CD4-positive, alpha-beta T cell (primary cell): ENCODE measurements around the gene ASB8. TPM values are rescaled to one million over a fixed set of nuclear protein-coding genes. Genes with fewer than 3 reads are reported as not detected.

ENCODE experiments used
- ATAC-seq: fragments of 200-7000 bp; cut with Tn5 transposase; one replicate; pipeline ENCODE4 v1.10.0; 2022; ENCODE audit warnings: mild to moderate bottlenecking; ENCODE audit not compliant: poor library complexity
- CTCF ChIA-PET: fragments of 350-600 bp; sonication (Branson Sonifier 250); formaldehyde crosslinking; loops from one replicate; lab custom pipeline; 2021; ENCODE audit warnings: antibody characterized with exemption, inconsistent platforms; lab: Charles Lee
- POLR2A ChIA-PET: fragments of 350-600 bp; sonication (Branson Sonifier 250); formaldehyde crosslinking; loops from one replicate; lab custom pipeline; 2021; ENCODE audit warnings: antibody characterized with exemption, inconsistent platforms; lab: Charles Lee
- DNase-seq, 14 experiments: peaks; one replicate each; pipeline ENCODE4 v3.0.0-alpha.2; 2013 to 2020; ENCODE audit warnings: mixed read lengths in 2 of 14
- H3K27ac ChIP-seq, 2 donors: one replicate each; pipeline versions ENCODE4 v1.5.1 to v1.7.0; 2013; ENCODE audit warnings: low read length in 2 of 2, low read depth in 1 of 2, mild to moderate bottlenecking in 1 of 2
- H3K27me3 ChIP-seq, 2 experiments: 1 replicate in 1 of 2; 2 replicates in 1 of 2; pipeline versions ENCODE4 v1.6.1 to v1.7.0; 2013; ENCODE audit warnings: low read length in 2 of 2, control low read depth in 1 of 2, mild to moderate bottlenecking in 1 of 2, moderate library complexity in 1 of 2; ENCODE audit not compliant: insufficient read depth in 2 of 2, control insufficient read depth in 1 of 2
- H3K36me3 ChIP-seq: one replicate; pipeline ENCODE4 v1.6.1; 2013; ENCODE audit warnings: low read length, control low read depth; ENCODE audit not compliant: insufficient read depth
- H3K4me1 ChIP-seq: one replicate; pipeline ENCODE4 v1.6.1; 2013; ENCODE audit warnings: low read length, control low read depth; ENCODE audit not compliant: insufficient read depth
- H3K4me3 ChIP-seq: one replicate; pipeline ENCODE4 v1.5.1; 2013; ENCODE audit warnings: mild to moderate bottlenecking, low read length, moderate library complexity
- H3K9me3 ChIP-seq, 2 experiments: 1 replicate in 1 of 2; 2 replicates in 1 of 2; pipeline versions ENCODE4 v1.6.1 to v1.7.0; 2013; ENCODE audit warnings: low read length in 2 of 2, mild to moderate bottlenecking in 2 of 2, control low read depth in 1 of 2, moderate library complexity in 1 of 2; ENCODE audit not compliant: control insufficient read depth in 1 of 2, insufficient read depth in 1 of 2
- H3K27ac Mint-ChIP-seq: one replicate; pipeline ENCODE4 v1.8.0; 2020; ENCODE audit warnings: mixed read lengths
- H3K27me3 Mint-ChIP-seq: one replicate; pipeline ENCODE4 v1.8.0; 2021; ENCODE audit warnings: mixed read lengths
- H3K36me3 Mint-ChIP-seq: one replicate; pipeline ENCODE4 v1.8.0; 2021; ENCODE audit warnings: low read depth, mixed read lengths
- H3K4me1 Mint-ChIP-seq: one replicate; pipeline ENCODE4 v1.8.0; 2021; ENCODE audit warnings: low read depth, mixed read lengths
- H3K4me3 Mint-ChIP-seq: one replicate; pipeline ENCODE4 v1.8.0; 2020; ENCODE audit warnings: mild to moderate bottlenecking, mixed read lengths
- H3K9me3 Mint-ChIP-seq: one replicate; pipeline ENCODE4 v1.8.0; 2020; ENCODE audit warnings: mixed read lengths
- intact Hi-C, 2 experiments: fragments of 100-400 bp; cut with DNase I in 1 of 2; cut with micrococcal nuclease in 1 of 2; formaldehyde crosslinking; loops; one replicate each; pipeline versions ENCODE4 v1.15.1 to v1.9.0; 2023 to 2025; cut with DNase I, micrococcal nuclease
- total RNA-seq, 174 experiments: library from RNA in 2 of 174; stranded (reverse) in 2 of 174; gene quantifications; one replicate each; pipeline ENCODE4 v1.2.3 and lab custom pipeline; 2021 to 2026
- TF ChIP-seq, protein P1 (sequence below): fragments of 200-600 bp; IDR thresholded peaks from one replicate; pipeline ENCODE4 v1.8.0; 2022; ENCODE audit warnings: antibody characterized with exemption, mild to moderate bottlenecking

The ASB8 gene
- total RNA-seq, 2 experiments from 2014 or later, result 50.9 TPM

DNA sequence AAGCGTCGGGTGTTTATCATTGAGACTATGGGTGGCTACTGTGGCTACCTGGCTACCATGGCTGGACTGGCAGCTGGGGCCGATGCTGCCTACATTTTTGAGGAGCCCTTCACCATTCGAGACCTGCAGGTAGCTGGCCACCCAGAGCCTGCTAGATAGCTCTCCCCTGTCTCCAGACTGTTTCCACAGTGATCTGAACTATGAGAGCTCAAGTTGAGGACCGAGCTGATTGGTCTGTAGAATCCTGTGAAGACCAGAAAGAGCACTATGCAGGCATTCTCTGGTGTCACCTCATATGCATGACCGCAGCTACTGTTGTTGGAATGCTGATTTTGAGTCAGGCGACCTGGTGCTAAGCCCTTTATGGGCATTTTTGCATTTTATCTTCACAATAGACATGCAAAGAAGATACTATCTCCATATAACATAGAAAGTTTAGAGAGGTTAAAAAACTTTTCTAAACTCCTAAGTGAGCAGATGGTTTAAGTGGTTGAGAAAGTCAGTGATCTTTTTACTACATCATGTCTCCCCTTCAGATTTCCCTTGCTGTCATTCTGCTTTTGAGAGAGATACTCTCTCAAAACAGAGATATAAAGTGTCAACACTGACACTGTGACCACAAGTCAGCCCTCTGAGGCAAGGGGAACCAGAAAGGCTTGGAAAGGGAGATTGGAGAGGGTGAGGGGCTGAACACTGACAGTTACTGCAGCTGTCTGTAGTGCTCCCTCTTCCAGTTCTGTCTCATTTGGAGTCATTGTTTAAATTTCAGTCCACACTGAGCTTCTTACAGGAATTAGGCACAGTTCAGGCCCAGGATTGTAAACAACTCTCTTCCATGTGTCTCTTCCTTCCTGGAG lies 14.3 kb downstream of the ASB8 start:
- no peaks in the 10 kb centered on the region for H3K27me3 ChIP-seq
- TF ChIP-seq, protein P1, sequence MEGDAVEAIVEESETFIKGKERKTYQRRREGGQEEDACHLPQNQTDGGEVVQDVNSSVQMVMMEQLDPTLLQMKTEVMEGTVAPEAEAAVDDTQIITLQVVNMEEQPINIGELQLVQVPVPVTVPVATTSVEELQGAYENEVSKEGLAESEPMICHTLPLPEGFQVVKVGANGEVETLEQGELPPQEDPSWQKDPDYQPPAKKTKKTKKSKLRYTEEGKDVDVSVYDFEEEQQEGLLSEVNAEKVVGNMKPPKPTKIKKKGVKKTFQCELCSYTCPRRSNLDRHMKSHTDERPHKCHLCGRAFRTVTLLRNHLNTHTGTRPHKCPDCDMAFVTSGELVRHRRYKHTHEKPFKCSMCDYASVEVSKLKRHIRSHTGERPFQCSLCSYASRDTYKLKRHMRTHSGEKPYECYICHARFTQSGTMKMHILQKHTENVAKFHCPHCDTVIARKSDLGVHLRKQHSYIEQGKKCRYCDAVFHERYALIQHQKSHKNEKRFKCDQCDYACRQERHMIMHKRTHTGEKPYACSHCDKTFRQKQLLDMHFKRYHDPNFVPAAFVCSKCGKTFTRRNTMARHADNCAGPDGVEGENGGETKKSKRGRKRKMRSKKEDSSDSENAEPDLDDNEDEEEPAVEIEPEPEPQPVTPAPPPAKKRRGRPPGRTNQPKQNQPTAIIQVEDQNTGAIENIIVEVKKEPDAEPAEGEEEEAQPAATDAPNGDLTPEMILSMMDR, result no peak
- CTCF ChIA-PET, result interaction anchor here (0.8 kb wide), 1 partner anchor 91 kb away, joined by 3 read pairs; no protein-coding TSS in a partner anchor
- H3K9me3 ChIP-seq, result no peaks in the 10 kb centered on the region
- ATAC-seq (no peak), DNase-seq (no peak)
- no peak overlapping the region for H3K27ac ChIP-seq
- intact Hi-C loops, result no loop called here
- H3K36me3 Mint-ChIP-seq, result peaks cover 66% of the 10 kb centered on the region
- no peaks in the 10 kb centered on the region for H3K4me1 ChIP-seq
- peak overlapping the region; percentile 31 for H3K27ac Mint-ChIP-seq
- H3K9me3 Mint-ChIP-seq, result no peaks in the 10 kb centered on the region
- POLR2A ChIA-PET, result no interaction called here
- H3K36me3 ChIP-seq, result peaks cover 68% of the 10 kb centered on the region
- H3K4me3 ChIP-seq, result no peak overlapping the region
- no peaks in the 10 kb centered on the region for H3K4me1 Mint-ChIP-seq
- H3K4me3 Mint-ChIP-seq, result no peak overlapping the region
- H3K27me3 Mint-ChIP-seq, result no peaks in the 10 kb centered on the region

DNA sequence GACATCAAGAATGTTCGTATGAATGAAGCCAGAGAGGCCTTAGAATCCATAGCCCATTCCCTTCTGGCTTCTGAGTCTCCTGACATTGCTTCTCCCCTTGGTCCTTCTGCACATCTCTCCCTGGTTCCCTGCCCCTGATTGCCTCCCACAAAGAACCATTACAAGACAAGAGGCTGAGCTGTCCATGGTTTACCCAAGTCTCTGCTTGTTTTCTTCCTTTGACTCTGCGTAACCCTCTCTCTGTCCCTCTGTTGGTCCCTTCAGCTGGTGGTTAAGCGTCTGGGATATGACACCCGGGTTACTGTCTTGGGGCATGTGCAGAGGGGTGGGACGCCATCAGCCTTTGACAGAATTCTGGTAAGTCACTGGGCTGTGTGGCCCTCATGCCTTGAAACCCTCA lies 22.3 kb downstream of the ASB8 start:
- ATAC-seq (no peak), DNase-seq (no peak)
- Mint-ChIP-seq H3K4me3 (no peak overlapping the region), H3K4me1 (no peaks in the 10 kb centered on the region), H3K9me3 (no peaks in the 10 kb centered on the region), H3K27ac (no peak overlapping the region), H3K36me3 (peaks cover 65% of the 10 kb centered on the region), H3K27me3 (no peaks in the 10 kb centered on the region)
- intact Hi-C loops, result no loop called here
- ChIA-PET CTCF (no interaction called here), POLR2A (no interaction called here)
- no peak overlapping the region for H3K27ac ChIP-seq
- peaks cover 28% of the 10 kb centered on the region for H3K36me3 ChIP-seq
- H3K4me3 ChIP-seq, result no peak overlapping the region
- H3K9me3 ChIP-seq, result no peaks in the 10 kb centered on the region
- TF ChIP-seq, protein P1, result no peak
- H3K27me3 ChIP-seq, result no peaks in the 10 kb centered on the region
- H3K4me1 ChIP-seq, result no peaks in the 10 kb centered on the region

DNA sequence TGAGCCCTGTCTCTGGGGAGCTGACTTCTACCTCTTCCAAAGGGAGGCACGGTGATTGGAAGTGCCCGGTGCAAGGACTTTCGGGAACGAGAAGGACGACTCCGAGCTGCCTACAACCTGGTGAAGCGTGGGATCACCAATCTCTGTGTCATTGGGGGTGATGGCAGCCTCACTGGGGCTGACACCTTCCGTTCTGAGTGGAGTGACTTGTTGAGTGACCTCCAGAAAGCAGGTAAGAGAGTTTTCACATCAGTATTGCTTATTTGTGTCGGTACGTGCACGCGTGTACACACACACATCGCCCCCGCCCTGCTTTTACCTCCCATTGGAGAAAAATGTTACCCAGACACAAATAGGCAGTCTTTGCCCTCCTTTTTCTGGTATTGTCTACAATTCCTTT lies 24.5 kb downstream of the ASB8 start:
- intact Hi-C loops, result no loop called here

More for the DNA sequence above, 24.5 kb downstream of the ASB8 start:
- Histone ChIP-seq H3K27me3 (no peaks in the 10 kb centered on the region), H3K9me3 (no peaks in the 10 kb centered on the region), H3K4me3 (no peak overlapping the region), H3K4me1 (no peaks in the 10 kb centered on the region), H3K27ac (no peak overlapping the region), H3K36me3 (peaks cover 18% of the 10 kb centered on the region)
- TF ChIP-seq, protein P1, result no peak
- CTCF ChIA-PET, result no interaction called here
- POLR2A ChIA-PET, result no interaction called here
- DNase-seq, result no peak
- Mint-ChIP-seq H3K27me3 (no peaks in the 10 kb centered on the region), H3K27ac (no peak overlapping the region), H3K9me3 (no peaks in the 10 kb centered on the region), H3K4me1 (no peaks in the 10 kb centered on the region), H3K4me3 (no peak overlapping the region), H3K36me3 (peaks cover 61% of the 10 kb centered on the region)
- ATAC-seq, result no peak
